SU-DHL-6 (cell line): ENCODE measurements around the gene TIMM17B.

Experiments used
- EZH2phosphoT487 ChIP-seq: fragments of 200-600 bp; sonication (generic), shearing (Covaris generic); conservative IDR thresholded peaks from 2 replicates; pipeline ENCODE4 v1.6.1; 2018; ENCODE audit warnings: mild to moderate bottlenecking, antibody characterized with exemption, low read length, moderate library complexity, mixed read lengths
- TF ChIP-seq, protein P1 (sequence below): fragments of 200-600 bp; sonication (generic); IDR thresholded peaks from one replicate; pipeline ENCODE4 v1.5.1; 2017; ENCODE audit warnings: antibody characterized with exemption, mild to moderate bottlenecking, low read length, moderate library complexity; ENCODE audit not compliant: insufficient read depth, poor library complexity, severe bottlenecking

DNA sequence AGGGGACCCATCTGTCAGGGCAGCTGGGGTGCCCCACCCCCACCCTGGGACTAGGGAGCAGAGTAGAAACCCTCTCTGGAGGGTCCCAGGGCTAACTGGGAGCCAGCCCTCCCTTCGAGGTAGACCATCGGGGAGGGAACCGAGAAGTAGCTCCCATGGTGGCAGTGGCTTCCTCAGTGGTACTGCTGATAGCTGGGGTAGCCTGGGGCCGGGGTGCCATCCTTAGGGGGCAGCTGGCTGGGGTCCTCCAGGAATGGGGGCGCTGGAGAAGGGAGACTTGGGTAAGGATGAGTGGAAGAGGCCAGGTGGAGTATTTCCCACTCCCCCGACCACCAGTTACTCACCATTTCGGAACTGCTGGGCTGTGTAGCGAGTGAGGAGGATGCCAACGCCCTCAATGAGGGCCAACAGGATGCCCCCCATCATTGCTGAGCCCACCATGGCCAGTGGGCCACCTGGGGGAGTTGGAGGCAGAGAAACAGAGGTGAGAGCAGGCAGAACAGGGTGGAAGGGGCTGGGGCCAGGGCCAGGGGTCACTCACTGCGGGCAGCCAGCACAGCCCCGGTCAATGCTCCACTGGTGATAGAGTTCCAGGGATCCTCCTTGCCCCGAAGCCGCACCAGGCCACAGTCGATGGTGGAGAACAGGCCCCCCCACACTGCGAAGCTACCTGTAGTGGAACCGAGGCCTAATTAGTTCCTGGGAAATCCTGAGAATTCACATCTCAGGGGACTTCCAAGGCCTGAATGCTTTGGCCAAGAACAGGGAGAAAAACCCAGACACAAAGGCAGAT, 3.8 kb downstream of the TIMM17B start:
- TF ChIP-seq, protein P1, sequence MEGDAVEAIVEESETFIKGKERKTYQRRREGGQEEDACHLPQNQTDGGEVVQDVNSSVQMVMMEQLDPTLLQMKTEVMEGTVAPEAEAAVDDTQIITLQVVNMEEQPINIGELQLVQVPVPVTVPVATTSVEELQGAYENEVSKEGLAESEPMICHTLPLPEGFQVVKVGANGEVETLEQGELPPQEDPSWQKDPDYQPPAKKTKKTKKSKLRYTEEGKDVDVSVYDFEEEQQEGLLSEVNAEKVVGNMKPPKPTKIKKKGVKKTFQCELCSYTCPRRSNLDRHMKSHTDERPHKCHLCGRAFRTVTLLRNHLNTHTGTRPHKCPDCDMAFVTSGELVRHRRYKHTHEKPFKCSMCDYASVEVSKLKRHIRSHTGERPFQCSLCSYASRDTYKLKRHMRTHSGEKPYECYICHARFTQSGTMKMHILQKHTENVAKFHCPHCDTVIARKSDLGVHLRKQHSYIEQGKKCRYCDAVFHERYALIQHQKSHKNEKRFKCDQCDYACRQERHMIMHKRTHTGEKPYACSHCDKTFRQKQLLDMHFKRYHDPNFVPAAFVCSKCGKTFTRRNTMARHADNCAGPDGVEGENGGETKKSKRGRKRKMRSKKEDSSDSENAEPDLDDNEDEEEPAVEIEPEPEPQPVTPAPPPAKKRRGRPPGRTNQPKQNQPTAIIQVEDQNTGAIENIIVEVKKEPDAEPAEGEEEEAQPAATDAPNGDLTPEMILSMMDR: no peak
- no peak for TF ChIP-seq EZH2phosphoT487
